ENCODE data around the gene CD68.

CD68 gene

DNA sequence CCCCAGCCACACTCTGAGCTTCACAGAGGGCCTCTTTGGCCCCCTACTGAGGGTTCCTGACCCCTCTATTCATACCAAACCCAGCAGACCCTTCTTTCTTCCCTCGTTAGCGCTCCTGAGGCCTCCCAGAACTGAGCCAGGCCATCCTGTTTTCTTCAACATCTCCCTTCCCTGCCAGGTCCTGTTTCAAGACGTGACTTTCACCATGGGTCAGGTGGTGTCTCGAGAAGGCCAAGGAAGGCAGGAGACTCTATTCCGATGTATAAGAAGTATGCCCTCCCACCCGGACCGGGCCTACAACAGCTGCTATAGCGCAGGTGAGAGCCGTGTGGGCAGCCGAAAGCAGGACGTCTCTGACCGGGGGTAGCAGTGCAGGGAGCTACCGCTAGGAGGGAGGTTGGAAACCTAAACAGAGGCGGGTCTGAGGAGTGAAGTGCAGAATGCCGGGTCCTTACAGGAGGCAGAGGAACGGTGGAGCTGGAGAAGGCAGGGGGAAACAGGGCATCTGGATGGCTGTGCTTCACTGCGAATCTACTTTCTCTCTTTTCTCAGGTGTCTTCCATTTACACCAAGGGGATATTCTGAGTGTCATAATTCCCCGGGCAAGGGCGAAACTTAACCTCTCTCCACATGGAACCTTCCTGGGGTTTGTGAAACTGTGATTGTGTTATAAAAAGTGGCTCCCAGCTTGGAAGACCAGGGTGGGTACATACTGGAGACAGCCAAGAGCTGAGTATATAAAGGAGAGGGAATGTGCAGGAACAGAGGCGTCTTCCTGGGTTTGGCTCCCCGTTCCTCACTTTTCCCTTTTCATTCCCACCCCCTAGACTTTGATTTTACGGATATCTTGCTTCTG, 19.0 kb upstream of the CD68 start:
- TF ChIP-seq, protein P1, sequence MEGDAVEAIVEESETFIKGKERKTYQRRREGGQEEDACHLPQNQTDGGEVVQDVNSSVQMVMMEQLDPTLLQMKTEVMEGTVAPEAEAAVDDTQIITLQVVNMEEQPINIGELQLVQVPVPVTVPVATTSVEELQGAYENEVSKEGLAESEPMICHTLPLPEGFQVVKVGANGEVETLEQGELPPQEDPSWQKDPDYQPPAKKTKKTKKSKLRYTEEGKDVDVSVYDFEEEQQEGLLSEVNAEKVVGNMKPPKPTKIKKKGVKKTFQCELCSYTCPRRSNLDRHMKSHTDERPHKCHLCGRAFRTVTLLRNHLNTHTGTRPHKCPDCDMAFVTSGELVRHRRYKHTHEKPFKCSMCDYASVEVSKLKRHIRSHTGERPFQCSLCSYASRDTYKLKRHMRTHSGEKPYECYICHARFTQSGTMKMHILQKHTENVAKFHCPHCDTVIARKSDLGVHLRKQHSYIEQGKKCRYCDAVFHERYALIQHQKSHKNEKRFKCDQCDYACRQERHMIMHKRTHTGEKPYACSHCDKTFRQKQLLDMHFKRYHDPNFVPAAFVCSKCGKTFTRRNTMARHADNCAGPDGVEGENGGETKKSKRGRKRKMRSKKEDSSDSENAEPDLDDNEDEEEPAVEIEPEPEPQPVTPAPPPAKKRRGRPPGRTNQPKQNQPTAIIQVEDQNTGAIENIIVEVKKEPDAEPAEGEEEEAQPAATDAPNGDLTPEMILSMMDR (IDR thresholded peaks at IDR 0.05; ENCODE audit: insufficient read depth, low read depth, low read length, missing control alignments): peak; percentile 83
- peak overlapping the region; percentile 79 for H3K4me3 ChIP-seq (ENCODE audit: low read length)
- peak; percentile 80 for DNase-seq (ENCODE audit: low read depth)

DNA sequence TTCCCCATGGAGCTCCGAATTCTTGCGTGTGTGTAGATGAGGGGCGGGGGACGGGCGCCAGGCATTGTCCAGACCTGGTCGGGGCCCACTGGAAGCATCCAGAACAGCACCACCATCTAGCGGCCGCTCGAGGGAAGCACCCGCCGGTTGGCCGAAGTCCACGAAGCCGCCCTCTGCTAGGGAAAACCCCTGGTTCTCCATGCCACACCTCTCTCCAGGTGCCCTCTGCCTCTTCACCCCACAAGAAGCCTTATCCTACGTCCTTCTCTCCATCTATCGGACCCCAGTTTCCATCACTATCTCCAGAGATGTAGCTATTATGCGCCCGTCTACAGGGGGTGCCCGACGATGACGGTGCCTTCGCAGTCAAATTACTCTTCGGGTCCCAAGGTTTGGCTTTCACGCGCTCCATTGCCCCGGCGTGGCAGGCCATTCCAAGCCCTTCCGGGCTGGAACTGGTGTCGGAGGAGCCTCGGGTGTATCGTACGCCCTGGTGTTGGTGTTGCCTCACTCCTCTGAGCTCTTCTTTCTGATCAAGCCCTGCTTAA, 18.3 kb upstream of the CD68 start:
- DNase-seq (ENCODE audit: low read depth): peak; percentile 93
- H3K4me3 ChIP-seq (ENCODE audit: low read length): peak overlapping the region; percentile 79
- TF ChIP-seq, protein P1 (IDR thresholded peaks at IDR 0.05; ENCODE audit: insufficient read depth, low read depth, low read length, missing control alignments): peak; percentile 85

DNA sequence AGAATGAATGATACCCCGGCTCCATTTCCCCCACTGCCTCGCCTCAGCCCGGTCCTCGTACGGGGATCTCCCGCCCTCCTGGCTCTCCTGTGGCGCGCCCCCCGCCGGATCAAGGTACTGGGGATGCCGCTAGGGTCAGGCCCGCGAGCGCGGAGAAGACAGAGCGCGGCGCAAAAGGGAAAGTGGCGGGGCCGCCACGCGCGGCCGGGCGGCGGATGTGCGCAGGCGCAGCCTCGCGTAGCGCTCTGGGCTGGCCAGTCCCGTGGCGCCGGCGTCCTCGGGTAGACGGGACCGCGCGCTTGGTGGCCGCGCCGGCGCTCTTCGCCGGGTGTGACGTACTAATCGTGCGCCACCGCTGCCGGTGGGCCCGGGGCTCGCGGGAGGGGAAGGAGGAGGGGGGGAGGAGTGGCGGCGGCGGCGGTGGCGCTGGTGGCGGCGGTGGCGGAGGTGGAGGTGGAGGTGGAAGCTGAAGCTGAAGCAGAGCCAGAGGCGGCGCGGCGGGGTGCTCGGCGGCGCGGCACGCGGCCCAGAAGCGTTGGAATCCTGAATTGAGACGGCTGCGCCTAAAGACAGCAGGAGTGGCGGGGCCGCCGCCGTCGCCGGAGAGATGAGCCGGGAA, 17.7 kb upstream of the CD68 start, which contains the start of gene SENP3:
SENP3 (plus strand) TSS at position 331 of the 619 bp plus-strand sequence. CDS start 1,158 bp downstream, outside the sequence.
- TF ChIP-seq, protein P1 (IDR thresholded peaks at IDR 0.05; ENCODE audit: insufficient read depth, low read depth, low read length, missing control alignments): no peak
- H3K4me3 ChIP-seq (ENCODE audit: low read length): peak within 1 kb of the TSS; percentile 79
- DNase-seq (ENCODE audit: low read depth): peak; percentile 93

DNA sequence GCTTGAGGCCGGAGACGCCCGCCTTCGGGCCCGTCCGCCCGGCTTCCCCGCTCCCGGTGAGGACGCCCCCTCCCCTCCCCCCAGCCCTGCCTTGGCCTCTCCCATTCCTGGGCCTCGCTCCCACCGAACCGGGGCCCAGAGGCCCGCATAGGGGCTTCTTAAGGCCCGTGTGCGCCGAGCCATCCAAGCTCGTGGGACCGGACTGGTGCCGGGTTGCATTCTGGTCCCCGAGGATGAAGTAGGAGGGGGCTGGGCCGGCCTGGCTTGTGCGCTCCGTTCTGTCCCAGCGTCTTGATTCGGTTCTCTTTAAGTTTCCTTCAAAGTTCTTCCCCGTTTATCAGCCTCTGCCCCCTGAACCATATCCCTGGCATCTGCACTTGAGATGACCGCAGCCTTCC, 17.2 kb upstream of the CD68 start:
- TF ChIP-seq, protein P1 (IDR thresholded peaks at IDR 0.05; ENCODE audit: insufficient read depth, low read depth, low read length, missing control alignments): no peak
- peak overlapping the region; percentile 78 for H3K4me3 ChIP-seq (ENCODE audit: low read length)
- no peak for DNase-seq (ENCODE audit: low read depth)

DNA sequence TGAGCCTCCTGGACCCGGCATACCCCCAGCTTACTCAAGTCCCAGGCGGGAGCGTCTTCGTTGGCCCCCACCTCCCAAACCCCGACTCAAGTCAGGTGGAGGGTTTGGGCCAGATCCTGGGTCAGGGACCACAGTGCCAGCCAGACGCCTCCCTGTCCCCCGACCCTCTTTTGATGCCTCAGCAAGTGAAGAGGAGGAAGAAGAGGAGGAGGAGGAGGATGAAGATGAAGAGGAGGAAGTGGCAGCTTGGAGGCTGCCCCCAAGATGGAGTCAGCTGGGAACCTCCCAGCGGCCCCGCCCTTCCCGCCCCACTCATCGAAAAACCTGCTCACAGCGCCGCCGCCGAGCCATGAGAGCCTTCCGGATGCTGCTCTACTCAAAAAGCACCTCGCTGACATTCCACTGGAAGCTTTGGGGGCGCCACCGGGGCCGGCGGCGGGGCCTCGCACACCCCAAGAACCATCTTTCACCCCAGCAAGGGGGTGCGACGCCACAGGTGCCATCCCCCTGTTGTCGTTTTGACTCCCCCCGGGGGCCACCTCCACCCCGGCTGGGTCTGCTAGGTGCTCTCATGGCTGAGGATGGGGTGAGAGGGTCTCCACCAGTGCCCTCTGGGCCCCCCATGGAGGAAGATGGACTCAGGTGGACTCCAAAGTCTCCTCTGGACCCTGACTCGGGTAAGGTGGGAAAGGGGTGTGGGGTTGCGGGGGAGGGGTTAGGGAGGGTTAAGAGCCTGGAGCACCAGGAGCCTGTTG, 16.1 kb upstream of the CD68 start:
- peak overlapping the region; percentile 78 for H3K4me3 ChIP-seq (ENCODE audit: low read length)
- DNase-seq (ENCODE audit: low read depth): no peak
- TF ChIP-seq, protein P1 (IDR thresholded peaks at IDR 0.05; ENCODE audit: insufficient read depth, low read depth, low read length, missing control alignments): no peak

DNA sequence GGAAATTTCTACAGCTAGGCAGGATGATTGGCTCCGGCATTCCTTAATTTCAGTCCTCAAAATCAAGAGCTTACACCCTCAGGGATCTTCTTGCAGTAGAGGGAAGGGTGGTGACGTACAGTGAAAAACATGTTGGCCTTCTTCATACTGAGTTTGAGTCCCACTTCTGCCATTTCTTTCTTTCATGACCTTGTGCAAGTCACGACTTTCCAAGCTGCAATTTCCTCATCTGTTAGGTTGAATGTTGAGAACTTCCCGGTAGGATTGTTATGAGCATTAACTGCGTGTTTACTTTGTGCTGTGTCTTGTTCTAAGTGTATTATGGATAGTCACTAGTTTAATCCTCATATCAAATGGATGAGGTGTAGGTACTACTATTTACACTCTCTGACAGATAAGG, 9.9 kb upstream of the CD68 start:
- H3K4me3 ChIP-seq (ENCODE audit: low read length): no peak overlapping the region
- no peak for DNase-seq (ENCODE audit: low read depth)
- TF ChIP-seq, protein P1 (IDR thresholded peaks at IDR 0.05; ENCODE audit: insufficient read depth, low read depth, low read length, missing control alignments): no peak

All from epithelial cell of esophagus (primary cell).